Activated naive CD8-positive, alpha-beta T cell treated with anti-CD3 and anti-CD28 coated beads, Interleukin-2, amount 50 U/mL, for 16 hours (primary cell): ENCODE data around the gene SYT4.

Experiments
- DNase-seq: peaks from one replicate; pipeline ENCODE4 v3.0.0-alpha.2; 2020; ENCODE audit warnings: low read depth, low spot score

SYT4 gene

DNA sequence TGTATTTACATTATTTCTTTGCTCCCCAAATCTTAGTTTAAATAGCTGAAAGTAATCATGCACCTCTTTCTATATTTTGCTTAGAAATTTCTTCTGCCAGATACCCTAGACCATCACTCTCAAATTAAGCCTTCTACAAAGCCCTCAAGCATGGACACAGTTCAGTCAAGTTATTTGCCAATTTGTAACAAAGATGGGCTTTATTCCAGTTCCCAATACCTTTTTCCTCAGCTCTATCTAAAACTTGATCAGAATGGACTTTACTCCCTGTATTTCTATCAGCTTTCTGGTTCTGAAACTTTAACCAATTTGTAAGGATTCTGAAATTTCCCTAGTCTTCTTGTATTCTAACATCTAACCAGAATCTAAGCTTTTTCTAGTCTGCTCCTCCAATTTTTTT is 56.6 kb downstream of the SYT4 start:
- DNase-seq = no peak
